Measurements from ENCODE around the gene IZUMO1. TPM values are rescaled to one million over a fixed set of nuclear protein-coding genes. Genes with fewer than 3 reads are reported as not detected.
A peak's percentile ranks its signal among the peaks of the same experiment; 100 is the strongest.

Gene IZUMO1
- total and polyA plus RNA-seq, 2 of the 13 experiments (the other 11 are each of a cell fraction or from before 2014, with no cell fraction given): 0.07 to 0.22 TPM

DNA sequence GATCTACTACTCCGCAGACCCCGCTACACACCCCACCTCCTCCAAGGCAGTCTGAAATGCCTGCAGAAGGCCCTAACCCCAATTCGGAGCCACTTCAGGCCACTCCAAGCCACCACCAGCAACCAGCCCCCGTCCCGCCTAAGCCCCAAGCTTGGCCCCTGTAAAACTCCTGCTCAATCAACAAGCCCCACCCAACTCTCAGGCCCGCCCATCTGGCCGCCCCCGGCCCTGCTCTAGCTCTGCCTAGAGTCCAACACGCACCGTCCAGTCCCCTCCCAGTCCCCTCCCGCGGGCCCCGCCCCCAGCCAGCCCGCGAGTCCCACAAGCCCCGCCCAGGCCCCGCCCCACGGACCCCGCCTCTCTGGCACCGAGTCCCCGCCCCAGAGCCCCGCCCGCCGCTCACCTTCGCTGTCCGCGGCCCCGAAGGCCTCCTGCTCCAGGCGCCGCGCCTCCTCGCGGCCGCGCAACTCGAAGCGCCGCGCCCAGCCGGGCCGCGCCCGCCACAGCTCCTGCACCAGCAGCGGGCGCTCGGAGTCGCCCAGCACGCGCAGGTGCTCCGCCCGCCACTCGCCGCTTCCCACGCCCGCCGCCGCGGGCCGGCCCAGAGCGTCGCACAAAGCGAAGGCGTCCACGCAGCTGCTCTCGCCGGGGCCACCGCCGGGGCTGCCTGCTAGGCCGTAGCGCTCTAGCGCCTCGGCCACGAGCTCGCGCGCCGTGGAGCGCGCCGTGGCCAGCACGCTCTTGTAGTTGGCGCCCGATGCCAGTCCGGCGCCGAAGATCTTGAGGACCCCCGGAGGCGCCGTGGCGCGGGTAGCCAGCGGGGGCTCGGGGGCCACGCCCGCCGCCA lies 7.9 kb downstream of the IZUMO1 start (continued):
- TF ChIP-seq STAG1 (CRISPR knock-in tag; IDR thresholded peaks at IDR 0.05): peak; percentile 76
- TF ChIP-seq MAFG (CRISPR knock-in tag; IDR thresholded peaks at IDR 0.05): no peak
- TF ChIP-seq TGIF2 (CRISPR knock-in tag; IDR thresholded peaks at IDR 0.05): 0 out of 2 replicates have a peak, but pooled peaks have one; percentile 34
- TF ChIP-seq, protein P1, sequence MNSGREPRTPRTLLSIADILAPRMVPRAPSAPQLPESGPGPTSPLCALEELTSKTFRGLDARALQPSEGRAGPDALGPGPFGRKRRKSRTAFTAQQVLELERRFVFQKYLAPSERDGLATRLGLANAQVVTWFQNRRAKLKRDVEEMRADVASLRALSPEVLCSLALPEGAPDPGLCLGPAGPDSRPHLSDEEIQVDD (CRISPR knock-in tag; IDR thresholded peaks at IDR 0.05; ENCODE audit: borderline replicate concordance): peak; percentile 63; the same call in 1 of the 2 replicates
- no peak for TF ChIP-seq SIX1 (CRISPR knock-in tag; IDR thresholded peaks at IDR 0.05; ENCODE audit: borderline replicate concordance)
- no peak; the same call in 1 of the 2 replicates for TF ChIP-seq ZNF33B (CRISPR knock-in tag; IDR thresholded peaks at IDR 0.05)
- TF ChIP-seq, protein P2, sequence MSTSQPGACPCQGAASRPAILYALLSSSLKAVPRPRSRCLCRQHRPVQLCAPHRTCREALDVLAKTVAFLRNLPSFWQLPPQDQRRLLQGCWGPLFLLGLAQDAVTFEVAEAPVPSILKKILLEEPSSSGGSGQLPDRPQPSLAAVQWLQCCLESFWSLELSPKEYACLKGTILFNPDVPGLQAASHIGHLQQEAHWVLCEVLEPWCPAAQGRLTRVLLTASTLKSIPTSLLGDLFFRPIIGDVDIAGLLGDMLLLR (CRISPR knock-in tag; IDR thresholded peaks at IDR 0.05): peak; percentile 95; the same call in 1 of the 2 replicates
- no peak for TF ChIP-seq NFE2L2 (IDR thresholded peaks at IDR 0.05; ENCODE audit: low read length)
- TF ChIP-seq FOXA3 (CRISPR knock-in tag; IDR thresholded peaks at IDR 0.05): peak; percentile 25; the same call in 1 of the 2 replicates
- TF ChIP-seq IRF2 (CRISPR knock-in tag; IDR thresholded peaks at IDR 0.05): no peak
- no peak for TF ChIP-seq AGO2 (optimal IDR thresholded peaks at IDR 0.05; ENCODE audit: low read depth, low read length)
- no peak; the same call in 1 of the 2 replicates for TF ChIP-seq KLF6 (CRISPR knock-in tag; IDR thresholded peaks at IDR 0.05)
- TF ChIP-seq, protein P3, sequence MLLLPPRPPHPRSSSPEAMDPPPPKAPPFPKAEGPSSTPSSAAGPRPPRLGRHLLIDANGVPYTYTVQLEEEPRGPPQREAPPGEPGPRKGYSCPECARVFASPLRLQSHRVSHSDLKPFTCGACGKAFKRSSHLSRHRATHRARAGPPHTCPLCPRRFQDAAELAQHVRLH (CRISPR knock-in tag; IDR thresholded peaks at IDR 0.05; ENCODE audit: borderline replicate concordance, low read depth): no peak
- TF ChIP-seq ZFYVE20 (CRISPR knock-in tag; IDR thresholded peaks at IDR 0.05; ENCODE audit: borderline replicate concordance, low read depth): peak; percentile 96
- TF ChIP-seq ESRRA (CRISPR knock-in tag; IDR thresholded peaks at IDR 0.05; ENCODE audit: low read depth): peak; percentile 57; the same call in 1 of the 2 replicates
- TF ChIP-seq ETV5 (CRISPR knock-in tag; IDR thresholded peaks at IDR 0.05; ENCODE audit: borderline replicate concordance): no peak
- no peak for TF ChIP-seq SOX13 (IDR thresholded peaks at IDR 0.05)
- TF ChIP-seq SOX13 (CRISPR knock-in tag; conservative IDR thresholded peaks at IDR 0.05 in 1 of 2, IDR thresholded peaks at IDR 0.05 in 1 of 2): no peak; a peak in 1 of 4 replicates
- TF ChIP-seq GATAD1 (CRISPR knock-in tag; IDR thresholded peaks at IDR 0.05): no peak
- peak; percentile 90; the same call in 1 of the 2 replicates for TF ChIP-seq SALL2 (CRISPR knock-in tag; IDR thresholded peaks at IDR 0.05)
- TF ChIP-seq, protein P4, sequence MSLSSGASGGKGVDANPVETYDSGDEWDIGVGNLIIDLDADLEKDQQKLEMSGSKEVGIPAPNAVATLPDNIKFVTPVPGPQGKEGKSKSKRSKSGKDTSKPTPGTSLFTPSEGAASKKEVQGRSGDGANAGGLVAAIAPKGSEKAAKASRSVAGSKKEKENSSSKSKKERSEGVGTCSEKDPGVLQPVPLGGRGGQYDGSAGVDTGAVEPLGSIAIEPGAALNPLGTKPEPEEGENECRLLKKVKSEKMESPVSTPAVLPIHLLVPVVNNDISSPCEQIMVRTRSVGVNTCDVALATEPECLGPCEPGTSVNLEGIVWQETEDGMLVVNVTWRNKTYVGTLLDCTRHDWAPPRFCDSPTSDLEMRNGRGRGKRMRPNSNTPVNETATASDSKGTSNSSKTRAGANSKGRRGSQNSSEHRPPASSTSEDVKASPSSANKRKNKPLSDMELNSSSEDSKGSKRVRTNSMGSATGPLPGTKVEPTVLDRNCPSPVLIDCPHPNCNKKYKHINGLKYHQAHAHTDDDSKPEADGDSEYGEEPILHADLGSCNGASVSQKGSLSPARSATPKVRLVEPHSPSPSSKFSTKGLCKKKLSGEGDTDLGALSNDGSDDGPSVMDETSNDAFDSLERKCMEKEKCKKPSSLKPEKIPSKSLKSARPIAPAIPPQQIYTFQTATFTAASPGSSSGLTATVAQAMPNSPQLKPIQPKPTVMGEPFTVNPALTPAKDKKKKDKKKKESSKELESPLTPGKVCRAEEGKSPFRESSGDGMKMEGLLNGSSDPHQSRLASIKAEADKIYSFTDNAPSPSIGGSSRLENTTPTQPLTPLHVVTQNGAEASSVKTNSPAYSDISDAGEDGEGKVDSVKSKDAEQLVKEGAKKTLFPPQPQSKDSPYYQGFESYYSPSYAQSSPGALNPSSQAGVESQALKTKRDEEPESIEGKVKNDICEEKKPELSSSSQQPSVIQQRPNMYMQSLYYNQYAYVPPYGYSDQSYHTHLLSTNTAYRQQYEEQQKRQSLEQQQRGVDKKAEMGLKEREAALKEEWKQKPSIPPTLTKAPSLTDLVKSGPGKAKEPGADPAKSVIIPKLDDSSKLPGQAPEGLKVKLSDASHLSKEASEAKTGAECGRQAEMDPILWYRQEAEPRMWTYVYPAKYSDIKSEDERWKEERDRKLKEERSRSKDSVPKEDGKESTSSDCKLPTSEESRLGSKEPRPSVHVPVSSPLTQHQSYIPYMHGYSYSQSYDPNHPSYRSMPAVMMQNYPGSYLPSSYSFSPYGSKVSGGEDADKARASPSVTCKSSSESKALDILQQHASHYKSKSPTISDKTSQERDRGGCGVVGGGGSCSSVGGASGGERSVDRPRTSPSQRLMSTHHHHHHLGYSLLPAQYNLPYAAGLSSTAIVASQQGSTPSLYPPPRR (CRISPR knock-in tag; IDR thresholded peaks at IDR 0.05; ENCODE audit: borderline replicate concordance): no peak
- peak; percentile 64; the same call in 1 of the 2 replicates for TF ChIP-seq MTA1 (CRISPR knock-in tag; IDR thresholded peaks at IDR 0.05; ENCODE audit: borderline replicate concordance)

All from HepG2 (cell line).